ENCODE measurements around the gene PKHD1.
A peak's percentile ranks its signal among the peaks of the same experiment; 100 is the strongest.

The PKHD1 gene

DNA sequence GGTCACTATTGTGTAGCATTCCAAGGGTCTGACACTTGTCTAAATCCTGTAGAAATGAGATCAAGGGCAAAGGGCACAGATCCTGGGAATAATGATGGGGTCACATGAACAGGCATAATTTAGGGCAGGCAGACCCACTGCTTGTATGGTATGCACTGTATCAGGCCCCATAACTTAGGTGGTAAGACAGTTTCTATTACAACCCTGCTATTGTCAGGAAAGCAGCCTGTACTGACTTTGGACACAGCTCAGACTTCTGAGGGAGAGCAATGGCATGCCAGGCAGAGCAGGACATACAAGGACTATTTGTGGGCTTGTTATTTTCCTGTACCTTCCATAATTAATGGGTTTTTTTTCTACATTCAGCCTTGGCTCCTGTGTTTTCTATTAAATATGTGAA, 286.8 kb downstream of the PKHD1 start:
- no peak for DNase-seq (ENCODE audit: low read depth in 1 of 2, low spot score in 1 of 2)
- no peaks in the 10 kb centered on the region for H3K27me3 ChIP-seq (ENCODE audit: insufficient read depth, poor library complexity, severe bottlenecking)
- TF ChIP-seq, protein P1, sequence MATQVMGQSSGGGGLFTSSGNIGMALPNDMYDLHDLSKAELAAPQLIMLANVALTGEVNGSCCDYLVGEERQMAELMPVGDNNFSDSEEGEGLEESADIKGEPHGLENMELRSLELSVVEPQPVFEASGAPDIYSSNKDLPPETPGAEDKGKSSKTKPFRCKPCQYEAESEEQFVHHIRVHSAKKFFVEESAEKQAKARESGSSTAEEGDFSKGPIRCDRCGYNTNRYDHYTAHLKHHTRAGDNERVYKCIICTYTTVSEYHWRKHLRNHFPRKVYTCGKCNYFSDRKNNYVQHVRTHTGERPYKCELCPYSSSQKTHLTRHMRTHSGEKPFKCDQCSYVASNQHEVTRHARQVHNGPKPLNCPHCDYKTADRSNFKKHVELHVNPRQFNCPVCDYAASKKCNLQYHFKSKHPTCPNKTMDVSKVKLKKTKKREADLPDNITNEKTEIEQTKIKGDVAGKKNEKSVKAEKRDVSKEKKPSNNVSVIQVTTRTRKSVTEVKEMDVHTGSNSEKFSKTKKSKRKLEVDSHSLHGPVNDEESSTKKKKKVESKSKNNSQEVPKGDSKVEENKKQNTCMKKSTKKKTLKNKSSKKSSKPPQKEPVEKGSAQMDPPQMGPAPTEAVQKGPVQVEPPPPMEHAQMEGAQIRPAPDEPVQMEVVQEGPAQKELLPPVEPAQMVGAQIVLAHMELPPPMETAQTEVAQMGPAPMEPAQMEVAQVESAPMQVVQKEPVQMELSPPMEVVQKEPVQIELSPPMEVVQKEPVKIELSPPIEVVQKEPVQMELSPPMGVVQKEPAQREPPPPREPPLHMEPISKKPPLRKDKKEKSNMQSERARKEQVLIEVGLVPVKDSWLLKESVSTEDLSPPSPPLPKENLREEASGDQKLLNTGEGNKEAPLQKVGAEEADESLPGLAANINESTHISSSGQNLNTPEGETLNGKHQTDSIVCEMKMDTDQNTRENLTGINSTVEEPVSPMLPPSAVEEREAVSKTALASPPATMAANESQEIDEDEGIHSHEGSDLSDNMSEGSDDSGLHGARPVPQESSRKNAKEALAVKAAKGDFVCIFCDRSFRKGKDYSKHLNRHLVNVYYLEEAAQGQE (IDR thresholded peaks at IDR 0.05; ENCODE audit: insufficient replicate concordance, low read depth) = no peak
- no peak for TF ChIP-seq SPI1 (IDR thresholded peaks at IDR 0.05; ENCODE audit: borderline replicate concordance, low read depth)
- no peak for TF ChIP-seq GABPA (IDR thresholded peaks at IDR 0.05; ENCODE audit: low read depth)
- TF ChIP-seq, protein P2, sequence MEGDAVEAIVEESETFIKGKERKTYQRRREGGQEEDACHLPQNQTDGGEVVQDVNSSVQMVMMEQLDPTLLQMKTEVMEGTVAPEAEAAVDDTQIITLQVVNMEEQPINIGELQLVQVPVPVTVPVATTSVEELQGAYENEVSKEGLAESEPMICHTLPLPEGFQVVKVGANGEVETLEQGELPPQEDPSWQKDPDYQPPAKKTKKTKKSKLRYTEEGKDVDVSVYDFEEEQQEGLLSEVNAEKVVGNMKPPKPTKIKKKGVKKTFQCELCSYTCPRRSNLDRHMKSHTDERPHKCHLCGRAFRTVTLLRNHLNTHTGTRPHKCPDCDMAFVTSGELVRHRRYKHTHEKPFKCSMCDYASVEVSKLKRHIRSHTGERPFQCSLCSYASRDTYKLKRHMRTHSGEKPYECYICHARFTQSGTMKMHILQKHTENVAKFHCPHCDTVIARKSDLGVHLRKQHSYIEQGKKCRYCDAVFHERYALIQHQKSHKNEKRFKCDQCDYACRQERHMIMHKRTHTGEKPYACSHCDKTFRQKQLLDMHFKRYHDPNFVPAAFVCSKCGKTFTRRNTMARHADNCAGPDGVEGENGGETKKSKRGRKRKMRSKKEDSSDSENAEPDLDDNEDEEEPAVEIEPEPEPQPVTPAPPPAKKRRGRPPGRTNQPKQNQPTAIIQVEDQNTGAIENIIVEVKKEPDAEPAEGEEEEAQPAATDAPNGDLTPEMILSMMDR (IDR thresholded peaks at IDR 0.05; ENCODE audit: insufficient read depth, low read length) = no peak
- no peak for TF ChIP-seq POLR2AphosphoS5 (IDR thresholded peaks at IDR 0.05; ENCODE audit: low read depth)
- no peak overlapping the region for H3K27ac ChIP-seq (replicated peaks)
- no peak overlapping the region for H3K4me3 ChIP-seq (replicated peaks; ENCODE audit: insufficient read depth, low read length)

DNA sequence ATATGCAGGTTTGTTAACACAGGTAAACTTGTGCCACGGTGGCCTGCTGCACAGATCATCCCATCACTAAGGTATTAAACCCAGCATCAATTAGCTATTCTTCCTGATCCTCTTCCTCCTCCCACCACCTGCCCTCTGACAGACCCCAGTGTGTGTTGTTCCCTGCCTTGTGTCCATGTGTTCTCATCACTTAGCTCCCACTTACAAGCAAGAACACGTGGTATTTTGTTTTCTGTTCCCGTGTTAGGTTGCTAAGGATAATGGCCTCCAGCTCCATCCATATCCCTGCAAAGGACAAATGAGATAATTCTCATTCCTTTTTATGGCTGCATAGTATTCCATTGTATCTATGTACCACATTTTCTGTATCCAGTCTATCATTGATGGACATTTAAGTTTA, 294.0 kb downstream of the PKHD1 start:
- no peak for DNase-seq (ENCODE audit: low read depth in 1 of 2, low spot score in 1 of 2)
- Histone ChIP-seq H3K27ac (replicated peaks) (no peak overlapping the region), H3K4me3 (replicated peaks; ENCODE audit: insufficient read depth, low read length) (no peak overlapping the region), H3K27me3 (ENCODE audit: insufficient read depth, poor library complexity, severe bottlenecking) (no peaks in the 10 kb centered on the region)
- TF ChIP-seq POLR2AphosphoS5 (IDR thresholded peaks at IDR 0.05; ENCODE audit: low read depth) (no peak), SPI1 (IDR thresholded peaks at IDR 0.05; ENCODE audit: borderline replicate concordance, low read depth) (no peak), GABPA (IDR thresholded peaks at IDR 0.05; ENCODE audit: low read depth) (no peak)
- TF ChIP-seq, protein P2 (IDR thresholded peaks at IDR 0.05; ENCODE audit: insufficient read depth, low read length) = no peak
- TF ChIP-seq, protein P1 (IDR thresholded peaks at IDR 0.05; ENCODE audit: insufficient replicate concordance, low read depth) = no peak

DNA sequence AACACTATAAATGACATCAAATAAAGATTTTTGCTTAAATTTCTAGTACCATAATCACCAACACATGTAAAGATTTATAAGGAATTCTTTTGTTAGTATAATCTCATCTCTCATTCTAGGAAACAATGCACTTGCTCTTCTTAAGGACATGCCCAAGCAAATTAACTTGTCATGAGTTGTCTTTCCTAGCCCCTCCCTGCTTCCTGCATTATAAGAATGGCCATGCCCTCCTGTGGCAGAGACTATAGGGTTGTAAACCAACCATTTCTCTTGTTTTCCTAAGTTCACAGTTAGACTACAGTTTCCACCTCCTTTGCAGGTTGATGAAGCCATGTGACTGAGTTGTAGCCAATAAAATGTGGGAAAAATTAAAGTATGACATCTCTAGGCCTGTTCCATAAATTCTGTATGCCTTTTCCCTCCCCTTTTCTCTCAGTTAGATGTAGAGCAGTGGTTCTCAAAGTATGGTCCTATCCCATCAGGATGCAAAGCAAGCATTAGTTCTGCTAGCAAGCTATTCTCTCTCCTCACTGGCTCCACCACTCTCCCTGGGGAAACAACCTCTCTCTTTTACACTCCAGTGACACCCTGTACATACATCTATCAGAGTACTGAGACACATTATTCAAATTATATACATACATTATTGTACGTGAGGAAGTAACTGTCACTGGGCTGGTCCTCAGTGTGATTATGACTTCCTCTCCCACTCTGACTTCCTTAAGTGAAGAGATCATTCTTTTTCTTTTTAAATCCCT, 295.0 kb downstream of the PKHD1 start:
- no peak overlapping the region for H3K4me3 ChIP-seq (replicated peaks; ENCODE audit: insufficient read depth, low read length)
- no peak for DNase-seq (ENCODE audit: low read depth in 1 of 2, low spot score in 1 of 2)
- no peaks in the 10 kb centered on the region for H3K27me3 ChIP-seq (ENCODE audit: insufficient read depth, poor library complexity, severe bottlenecking)
- TF ChIP-seq GABPA (IDR thresholded peaks at IDR 0.05; ENCODE audit: low read depth) (no peak), SPI1 (IDR thresholded peaks at IDR 0.05; ENCODE audit: borderline replicate concordance, low read depth) (peak; percentile 21; the same call in 1 of the 2 replicates)
- TF ChIP-seq, protein P1 (IDR thresholded peaks at IDR 0.05; ENCODE audit: insufficient replicate concordance, low read depth) = no peak
- no peak overlapping the region for H3K27ac ChIP-seq (replicated peaks)

All from HL-60 (cell line).